ENCODE results near the gene MRPL58.
"Not testable (repeated sequence)": the region's sequence is repeated elsewhere in the genome, so short reads cannot be mapped to it uniquely, and the experiment has no call there.

MRPL58 gene

GRCh38 chr17:74987909-74988711 is 24.4 kb upstream of the MRPL58 start:
- peak; percentile 20 for DNase-seq

GRCh38 chr17:74990581-74991105 is 21.8 kb upstream of the MRPL58 start:
- no peak for DNase-seq

DNA sequence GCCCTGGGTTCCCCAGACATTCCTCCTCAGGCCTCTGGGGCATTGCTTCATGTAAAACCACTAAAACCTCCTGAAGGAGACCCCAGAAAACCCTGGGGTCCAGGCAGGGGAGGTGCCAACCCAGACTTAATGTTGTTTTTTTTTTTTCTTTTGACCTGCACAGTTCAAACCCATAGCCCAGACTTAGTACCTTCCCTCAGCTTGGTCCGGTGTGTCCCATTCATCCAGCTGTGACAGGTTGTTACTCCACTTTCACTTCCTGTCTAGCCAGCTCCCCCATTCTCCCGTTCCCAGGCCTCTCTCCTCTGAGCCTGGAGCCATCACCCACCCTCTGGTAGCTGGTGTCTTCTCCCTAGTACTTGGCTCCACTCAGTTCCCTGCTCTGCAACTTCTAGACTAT is 20.2 kb upstream of the MRPL58 start:
- DNase-seq: no peak

- no peak for DNase-seq
Measured at GRCh38 chr17:74994440-74994839, 18.0 kb upstream of the MRPL58 start.

DNA sequence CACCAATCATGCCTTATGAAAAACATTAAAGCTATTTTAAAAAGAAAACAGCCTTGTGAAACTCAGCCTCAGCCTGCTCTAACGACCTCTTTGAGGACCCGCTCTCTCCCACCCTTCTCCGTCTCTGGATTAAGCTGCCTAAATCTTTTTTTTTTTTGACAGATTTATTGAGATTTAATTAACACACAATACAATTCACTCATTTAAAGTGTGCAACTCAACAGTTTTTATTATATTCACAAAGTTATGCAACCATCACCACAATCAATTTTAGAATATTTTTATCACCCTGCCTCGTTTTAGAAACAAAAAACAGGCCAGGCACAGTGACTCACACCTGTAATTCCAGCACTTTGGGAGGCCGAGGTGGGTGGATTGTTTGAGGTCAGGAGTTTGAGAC is 16.6 kb upstream of the MRPL58 start:
- no peak for DNase-seq

GRCh38 chr17:74998783-74999182 is 13.7 kb upstream of the MRPL58 start:
- no peak for DNase-seq

- DNase-seq: no peak
Measured at GRCh38 chr17:74999523-74999922, 12.9 kb upstream of the MRPL58 start.

- DNase-seq: no peak
Measured at GRCh38 chr17:75001915-75002843, 10.3 kb upstream of the MRPL58 start.

DNA sequence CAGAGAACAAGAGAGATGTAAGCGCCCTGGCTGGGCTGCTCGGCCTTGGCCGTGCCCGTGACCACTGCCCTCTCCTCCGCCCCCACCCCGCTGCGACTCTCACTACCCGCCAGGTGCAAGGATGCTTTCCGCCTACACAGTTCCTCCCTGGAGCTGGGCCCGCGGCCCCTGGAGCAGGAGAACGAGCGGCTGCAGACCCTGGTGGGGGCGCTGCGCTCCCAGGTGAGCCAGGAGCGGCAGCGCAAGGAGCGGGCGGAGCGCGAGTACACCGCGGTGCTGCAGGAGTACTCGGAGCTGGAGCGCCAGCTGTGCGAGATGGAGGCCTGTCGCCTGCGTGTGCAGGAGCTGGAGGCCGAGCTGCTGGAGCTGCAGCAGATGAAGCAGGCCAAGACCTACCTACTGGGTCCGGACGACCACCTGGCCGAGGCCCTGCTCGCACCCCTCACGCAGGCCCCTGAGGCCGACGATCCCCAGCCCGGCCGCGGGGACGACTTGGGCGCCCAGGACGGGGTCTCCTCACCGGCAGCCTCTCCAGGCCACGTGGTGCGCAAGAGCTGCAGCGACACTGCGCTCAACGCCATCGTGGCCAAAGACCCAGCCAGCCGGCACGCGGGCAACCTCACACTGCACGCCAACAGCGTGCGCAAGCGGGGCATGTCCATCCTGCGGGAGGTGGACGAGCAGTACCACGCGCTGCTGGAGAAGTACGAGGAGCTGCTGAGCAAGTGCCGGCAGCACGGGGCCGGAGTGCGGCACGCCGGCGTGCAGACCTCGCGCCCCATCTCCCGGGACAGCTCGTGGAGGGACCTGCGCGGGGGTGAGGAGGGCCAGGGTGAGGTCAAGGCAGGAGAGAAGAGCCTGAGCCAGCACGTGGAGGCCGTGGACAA is 9.2 kb upstream of the MRPL58 start:
- no peak for DNase-seq

DNA sequence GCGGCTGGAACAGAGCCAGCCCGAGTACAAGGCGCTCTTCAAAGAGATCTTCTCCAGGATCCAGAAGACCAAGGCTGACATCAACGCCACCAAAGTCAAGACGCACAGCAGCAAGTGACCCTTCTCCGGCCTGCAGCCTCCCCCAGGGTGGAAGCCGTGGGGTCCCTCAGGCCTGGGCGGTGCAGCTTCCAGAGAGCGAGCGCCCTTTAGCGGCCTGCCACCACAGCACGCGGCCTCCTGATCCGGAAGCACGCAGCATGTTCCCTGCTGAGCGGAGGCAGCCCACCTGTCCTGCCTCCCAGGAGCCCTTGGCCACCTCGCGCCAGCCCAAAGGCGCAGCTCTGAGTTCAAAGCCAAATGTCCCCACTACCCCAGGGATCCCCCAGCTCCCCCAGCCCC is 8.5 kb upstream of the MRPL58 start:
- no peak for DNase-seq

- DNase-seq: no peak
Measured at GRCh38 chr17:75004371-75004770, 8.1 kb upstream of the MRPL58 start.

- DNase-seq: no peak
Measured at GRCh38 chr17:75005291-75005690, 7.2 kb upstream of the MRPL58 start.

DNA sequence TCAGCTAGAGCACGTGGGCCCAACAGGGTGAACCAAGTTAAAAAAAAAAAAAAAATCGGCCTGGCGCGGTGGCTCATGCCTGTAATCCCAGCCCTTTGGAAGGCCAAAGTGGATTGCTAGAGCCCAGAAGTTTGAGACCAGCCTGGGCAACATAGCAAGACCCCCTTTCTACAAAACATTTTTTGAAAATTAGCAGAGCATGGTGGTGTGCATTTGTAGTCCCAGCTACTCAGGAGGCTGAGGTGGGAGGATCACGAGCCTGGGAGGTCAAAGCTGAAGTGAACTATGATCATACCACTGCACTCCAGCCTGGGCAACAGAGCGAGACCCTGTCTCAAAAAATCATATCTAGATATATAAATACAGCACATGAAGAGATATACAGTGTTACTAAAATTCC is 6.4 kb upstream of the MRPL58 start:
- not testable (repeated sequence) for DNase-seq

DNA sequence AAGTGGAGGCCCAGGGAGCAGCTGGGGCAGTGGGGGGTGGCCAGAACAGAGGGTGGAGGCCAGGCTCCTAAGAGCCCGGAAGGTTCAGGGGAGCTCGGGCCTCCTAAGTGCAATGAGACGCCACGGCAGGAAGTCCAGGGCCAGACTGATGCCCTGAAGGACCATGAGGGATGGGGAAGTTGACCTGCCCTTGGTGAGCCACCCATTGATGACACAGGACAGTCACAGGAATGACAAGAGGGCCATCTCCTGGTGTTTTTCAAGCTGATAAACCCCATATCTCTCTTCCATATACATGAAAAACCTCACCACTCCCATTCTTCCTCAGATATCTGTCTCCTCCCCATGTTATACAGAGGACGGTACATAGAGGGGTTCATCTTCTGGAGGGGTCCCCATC is 5.8 kb upstream of the MRPL58 start:
- DNase-seq: no peak

DNA sequence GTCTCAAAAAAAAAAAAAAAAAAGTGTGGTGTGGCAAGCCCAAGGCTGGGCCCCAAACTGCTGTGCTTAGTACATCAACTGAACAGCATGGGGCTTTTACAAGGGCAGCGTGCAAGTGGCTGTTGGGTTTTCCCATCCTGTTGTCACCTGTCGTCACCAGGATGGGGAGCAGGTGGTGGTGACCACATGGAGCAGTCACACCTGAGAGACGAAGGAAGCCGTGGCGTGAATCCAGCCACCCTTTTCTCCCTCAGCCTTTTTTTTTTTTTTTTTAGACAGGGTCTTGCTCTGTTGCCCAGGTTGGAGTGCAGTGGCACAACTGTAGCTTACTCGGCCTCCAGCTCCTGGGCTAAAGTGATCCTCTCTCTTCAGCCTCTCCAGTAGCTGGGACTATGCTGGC is 4.1 kb upstream of the MRPL58 start:
- DNase-seq: no peak

DNA sequence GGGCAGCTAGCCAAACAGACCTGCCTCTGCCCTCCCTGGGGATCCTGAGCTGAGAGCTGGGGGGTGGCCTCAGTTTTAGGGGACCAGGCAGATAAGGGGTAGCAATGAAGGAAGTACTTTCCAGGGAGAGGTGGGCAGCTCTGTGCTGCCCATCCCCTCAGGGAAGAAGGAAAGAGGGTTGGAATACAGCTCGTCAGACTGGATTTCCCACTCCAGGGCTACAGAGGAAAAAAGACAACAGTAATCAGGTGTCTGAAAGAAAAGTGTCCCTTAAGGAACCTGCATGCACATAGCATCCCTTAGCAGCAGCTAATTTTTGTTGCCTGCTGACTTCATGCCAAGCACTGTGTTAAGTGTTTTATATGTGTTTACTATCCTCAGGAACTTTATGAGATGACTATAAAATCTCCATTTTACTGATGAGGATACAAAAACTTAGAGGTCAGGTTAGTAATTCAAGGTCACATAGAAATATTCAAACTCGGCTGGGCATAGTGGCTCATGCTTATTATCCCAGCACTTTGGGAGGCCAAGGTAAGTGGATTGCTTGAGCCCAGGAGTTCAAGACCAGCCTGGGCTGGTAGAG is 3.2 kb upstream of the MRPL58 start:
- DNase-seq: no peak

GRCh38 chr17:75010683-75011400 is 1.6 kb upstream of the MRPL58 start:
- no peak for DNase-seq

GRCh38 chr17:75011401-75012095 is 922 bp upstream of the MRPL58 start:
- no peak for DNase-seq

DNA sequence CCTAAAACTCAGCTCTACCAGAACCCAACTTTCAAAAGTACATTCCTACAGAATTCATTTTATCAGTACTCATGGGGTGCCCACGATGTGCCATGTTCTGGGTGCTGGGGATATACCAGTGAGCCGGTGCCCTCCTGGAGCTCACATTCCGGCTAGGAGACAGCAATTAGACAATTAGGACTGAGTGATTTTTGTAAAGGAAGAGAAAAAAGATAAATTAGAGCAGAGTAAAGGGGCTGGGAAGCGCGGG is 449 bp upstream of the MRPL58 start:
- no peak for DNase-seq

DNA sequence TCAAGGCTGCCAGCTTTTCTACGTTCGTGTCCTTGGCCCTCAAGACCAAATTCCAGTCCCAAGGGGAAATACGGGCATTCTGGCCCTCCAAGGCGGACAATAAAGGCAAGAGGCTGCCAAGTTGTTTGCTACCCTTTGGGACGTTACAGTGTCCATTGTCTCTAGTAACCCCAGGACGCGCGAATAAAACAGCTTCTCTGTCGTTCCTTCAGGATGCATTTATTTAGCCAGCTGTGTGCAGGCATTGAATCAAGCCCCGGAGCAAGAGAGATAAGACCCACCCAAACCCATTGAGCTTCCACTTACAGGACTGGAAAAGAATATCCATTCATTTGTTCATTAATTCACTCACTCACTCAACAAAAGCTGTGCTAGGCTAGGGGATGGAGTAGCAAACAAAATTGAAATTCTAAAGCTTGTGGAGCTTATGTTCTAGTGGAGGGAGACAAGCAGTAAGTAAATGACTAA is 656 bp downstream of the MRPL58 start:
- DNase-seq: no peak

- DNase-seq: no peak
Measured at GRCh38 chr17:75019146-75019545, 6.7 kb downstream of the MRPL58 start.
